Measurements from ENCODE around the gene CACNA2D3. TPM values are rescaled to one million over a fixed set of nuclear protein-coding genes. Genes with fewer than 3 reads are reported as not detected.
A peak's percentile ranks its signal among the peaks of the same experiment; 100 is the strongest.

Gene CACNA2D3
- polyA plus RNA-seq, 1 donor: 1.9 TPM

DNA sequence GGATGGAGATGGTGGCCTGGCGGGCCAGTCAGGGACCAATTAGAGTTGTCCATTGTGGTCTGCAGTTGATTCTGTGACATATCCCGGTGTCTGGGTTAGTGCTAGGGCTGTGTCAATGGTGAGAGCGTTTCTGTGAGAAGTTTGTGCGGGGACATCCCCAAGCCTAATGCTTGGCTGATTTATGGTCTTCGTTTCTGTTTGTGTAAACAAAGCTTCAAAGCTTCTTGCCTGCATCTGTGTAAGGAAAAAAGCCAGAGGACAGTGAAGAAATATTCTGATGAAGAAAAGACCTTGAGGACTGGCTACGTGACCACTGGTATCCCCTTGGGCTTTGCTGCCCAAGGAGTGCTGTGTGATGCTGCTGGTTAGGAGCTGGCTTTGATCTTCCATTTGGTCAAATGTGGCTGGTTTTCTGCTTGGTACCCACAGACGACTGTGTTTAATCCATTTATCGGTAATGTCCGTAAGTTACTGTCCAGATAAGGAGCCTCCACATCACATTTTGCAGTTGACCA, 880.1 kb downstream of the CACNA2D3 start:
- DNase-seq (ENCODE audit: low read depth): no peak

GRCh38 chr3:55006244-55006676, 883.9 kb downstream of the CACNA2D3 start:
- DNase-seq (ENCODE audit: low read depth): no peak

- no peak for DNase-seq (ENCODE audit: low read depth)
Measured at GRCh38 chr3:55007971-55008370, 885.6 kb downstream of the CACNA2D3 start.

- no peak for DNase-seq (ENCODE audit: low read depth)
Measured at GRCh38 chr3:55009372-55009771, 887.0 kb downstream of the CACNA2D3 start.

DNA sequence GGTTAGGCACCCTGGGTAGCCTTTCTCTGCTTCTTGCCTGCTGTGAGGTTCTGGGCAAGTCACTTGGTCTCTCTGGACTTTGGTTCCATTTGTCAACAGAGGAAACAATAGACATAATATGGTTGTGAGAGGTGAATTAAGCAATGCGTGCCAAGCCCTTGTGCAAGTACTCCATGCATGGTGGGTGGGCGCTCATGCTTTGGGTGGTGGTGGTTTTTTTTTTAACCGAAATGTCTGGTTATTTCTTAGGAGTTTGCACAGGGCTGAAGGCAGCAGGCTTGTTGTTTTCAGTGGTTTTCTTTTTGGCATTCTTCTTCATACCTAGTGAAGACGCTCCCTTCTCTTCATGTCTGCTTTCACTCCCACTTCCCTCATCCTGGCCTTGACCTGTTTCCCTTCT, 889.7 kb downstream of the CACNA2D3 start:
- DNase-seq (ENCODE audit: low read depth): no peak

DNA sequence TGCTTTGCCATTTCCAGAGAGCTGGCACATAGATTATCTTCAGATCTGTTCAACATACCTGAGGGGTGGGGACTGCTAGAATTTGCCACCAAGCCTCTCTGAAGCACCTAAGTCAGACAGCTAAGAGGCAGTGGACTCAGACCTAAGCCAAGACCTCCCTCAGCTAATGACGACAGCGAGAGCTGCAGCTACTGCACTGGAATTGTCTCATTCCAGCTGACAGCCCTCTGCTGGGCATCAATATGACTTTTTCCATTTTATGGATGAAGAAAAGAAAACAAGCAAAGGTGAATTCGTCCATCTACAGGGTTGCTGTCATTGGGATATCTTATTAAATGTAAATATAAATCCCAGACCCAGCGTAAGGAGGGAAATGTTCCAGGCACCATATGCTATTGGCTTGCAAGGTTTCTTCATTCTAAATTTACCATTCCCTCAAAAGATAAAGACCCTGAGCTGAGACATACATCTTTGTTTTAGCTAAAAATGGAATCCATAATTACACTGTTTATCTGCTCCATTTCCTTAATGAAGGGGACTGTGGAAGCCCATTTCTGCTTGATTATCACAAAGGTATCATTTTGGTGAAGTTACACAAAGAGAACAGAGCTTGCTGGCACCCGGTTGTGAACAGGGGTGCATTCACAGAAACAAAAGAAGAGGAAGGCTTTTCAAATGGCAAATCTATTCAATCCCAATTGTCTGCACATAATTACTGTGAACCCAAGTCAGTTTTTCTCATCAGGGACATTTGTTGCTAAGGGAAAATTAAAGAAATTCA, 891.0 kb downstream of the CACNA2D3 start:
- no peak for DNase-seq (ENCODE audit: low read depth)

DNA sequence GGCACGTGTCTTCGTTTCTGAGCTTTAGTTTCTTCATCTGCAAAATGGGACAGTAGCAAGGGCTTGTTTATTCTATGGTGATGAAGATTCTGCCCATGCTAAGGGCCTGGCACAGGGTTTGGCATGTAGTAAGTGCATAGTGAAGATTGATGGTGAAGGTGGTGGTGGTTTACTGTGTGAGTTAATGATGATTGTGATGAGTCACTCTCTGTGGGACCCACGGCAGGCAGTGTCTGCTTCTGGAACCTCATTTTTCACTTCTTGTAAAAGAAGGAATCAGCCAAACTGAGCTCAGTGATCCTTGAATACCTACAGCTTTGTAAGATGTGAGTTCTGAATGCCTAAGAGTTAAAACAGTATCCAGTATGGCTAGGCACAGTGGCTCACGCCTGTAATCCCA, 891.7 kb downstream of the CACNA2D3 start:
- DNase-seq (ENCODE audit: low read depth): no peak

DNA sequence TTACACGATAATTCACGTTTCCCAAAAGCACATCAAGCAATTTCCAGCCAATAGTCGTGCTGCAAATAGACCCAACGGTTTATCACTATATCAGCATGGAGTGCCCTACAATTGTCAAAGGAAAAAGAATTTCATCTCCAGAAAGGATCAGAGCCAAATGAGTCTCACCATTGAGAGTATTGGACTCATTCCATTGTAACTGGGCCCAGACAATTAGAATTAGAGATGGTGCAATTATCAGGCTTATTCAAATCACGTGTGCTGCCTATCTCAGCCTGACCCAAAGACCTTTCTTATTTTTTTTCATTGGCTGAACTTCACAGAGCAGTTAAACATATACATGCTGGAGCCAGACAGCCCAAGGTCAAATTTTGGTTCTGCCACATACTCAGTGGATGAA, 892.6 kb downstream of the CACNA2D3 start:
- DNase-seq (ENCODE audit: low read depth): no peak

- DNase-seq (ENCODE audit: low read depth): no peak
Measured at GRCh38 chr3:55017876-55018275, 895.5 kb downstream of the CACNA2D3 start.

- no peak for DNase-seq (ENCODE audit: low read depth)
Measured at GRCh38 chr3:55030938-55031337, 908.6 kb downstream of the CACNA2D3 start.

DNA sequence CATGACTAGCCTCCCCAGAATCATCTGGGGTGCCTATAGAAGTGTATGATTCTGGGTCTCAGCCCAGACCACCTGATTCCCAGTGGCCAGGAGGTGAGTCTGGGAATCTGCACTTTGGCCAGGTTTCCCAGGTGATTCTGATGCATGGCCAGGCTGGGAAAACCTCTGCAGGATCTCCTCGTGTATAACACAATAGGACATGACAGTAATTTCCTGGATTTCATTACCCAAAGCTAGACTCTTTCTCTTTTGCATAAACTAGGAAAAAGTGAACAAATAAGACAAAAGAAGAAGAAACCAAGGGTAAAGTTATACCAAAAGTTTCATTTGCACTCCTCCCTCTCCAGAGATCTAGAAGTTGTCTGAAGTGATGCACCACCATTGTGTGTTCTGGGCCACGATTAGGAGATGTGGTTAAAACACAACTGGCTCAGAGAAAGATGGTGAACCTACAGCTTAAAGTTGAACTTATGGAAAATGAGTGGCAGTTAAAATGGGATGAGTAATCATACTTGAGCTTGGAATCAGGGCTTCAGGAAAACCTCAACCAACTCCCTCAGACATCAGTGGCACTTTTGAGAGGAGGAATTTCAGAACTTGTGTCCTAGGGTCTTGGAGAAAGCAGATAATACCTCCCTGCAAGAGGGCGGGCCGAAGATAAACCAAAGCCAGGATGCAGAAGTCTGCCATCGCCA, 914.7 kb downstream of the CACNA2D3 start:
- no peak for DNase-seq (ENCODE audit: low read depth)

- no peak for DNase-seq (ENCODE audit: low read depth)
Measured at GRCh38 chr3:55042591-55042990, 920.2 kb downstream of the CACNA2D3 start.

- no peak for DNase-seq (ENCODE audit: low read depth)
Measured at GRCh38 chr3:55044486-55044885, 922.1 kb downstream of the CACNA2D3 start.

GRCh38 chr3:55059027-55059629, 936.8 kb downstream of the CACNA2D3 start:
- DNase-seq (ENCODE audit: low read depth): no peak

DNA sequence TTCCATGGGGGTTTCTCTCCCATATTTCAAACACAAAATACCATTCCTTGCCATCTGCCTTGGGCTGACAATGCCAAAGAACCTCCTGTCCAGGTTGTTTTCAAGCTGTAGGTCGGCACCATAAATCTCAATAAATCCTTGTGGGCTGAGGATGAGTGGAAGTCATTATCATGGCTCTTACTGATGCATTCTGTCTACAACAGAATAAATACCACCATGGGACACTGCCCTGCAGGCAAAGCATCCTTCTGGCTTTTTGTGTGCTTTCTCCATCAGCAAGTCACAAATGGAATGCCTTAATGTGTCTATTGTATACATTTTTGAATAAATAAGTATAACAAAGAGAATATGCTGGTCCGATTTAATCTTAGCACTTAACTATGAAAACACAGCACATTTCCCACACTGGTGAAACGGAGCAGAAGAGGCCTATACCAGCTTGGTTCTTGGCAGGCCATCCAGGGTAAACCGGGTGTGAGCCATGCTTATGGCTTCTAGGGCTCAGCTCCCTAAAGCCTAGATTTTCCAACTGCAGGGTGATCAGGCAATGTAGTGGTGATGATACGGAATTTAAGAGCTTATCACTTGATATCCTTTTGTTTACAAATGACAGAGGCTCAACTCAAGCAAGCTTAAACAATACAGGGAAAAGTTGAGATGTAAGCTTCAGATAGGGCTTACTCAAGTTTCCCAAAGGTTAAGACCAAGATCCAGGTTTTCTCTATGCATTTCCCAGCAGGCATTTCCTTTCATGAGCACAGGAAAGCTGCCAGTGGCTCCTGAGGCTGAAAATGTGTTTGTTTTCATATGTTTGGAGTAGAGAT, 938.8 kb downstream of the CACNA2D3 start:
- DNase-seq (ENCODE audit: low read depth): no peak

DNA sequence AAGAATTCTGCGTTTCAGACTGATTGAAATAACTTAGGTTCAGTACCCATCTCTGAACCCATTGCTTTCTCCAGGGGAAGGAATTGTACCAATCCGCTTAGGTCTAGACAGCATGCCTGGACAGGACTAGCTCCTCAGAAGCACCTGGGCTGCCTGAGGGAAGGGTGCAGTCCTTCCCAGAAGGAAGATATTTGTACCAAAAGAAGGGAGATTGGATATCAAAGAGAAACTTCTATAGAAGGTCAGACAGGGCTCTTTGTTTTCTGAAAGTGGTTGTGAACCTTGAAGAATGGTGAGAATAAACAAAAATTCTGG, 939.3 kb downstream of the CACNA2D3 start:
- DNase-seq (ENCODE audit: low read depth): no peak

GRCh38 chr3:55064164-55064563, 941.8 kb downstream of the CACNA2D3 start:
- no peak for DNase-seq (ENCODE audit: low read depth)

GRCh38 chr3:55065331-55065730, 943.0 kb downstream of the CACNA2D3 start:
- DNase-seq (ENCODE audit: low read depth): no peak

DNA sequence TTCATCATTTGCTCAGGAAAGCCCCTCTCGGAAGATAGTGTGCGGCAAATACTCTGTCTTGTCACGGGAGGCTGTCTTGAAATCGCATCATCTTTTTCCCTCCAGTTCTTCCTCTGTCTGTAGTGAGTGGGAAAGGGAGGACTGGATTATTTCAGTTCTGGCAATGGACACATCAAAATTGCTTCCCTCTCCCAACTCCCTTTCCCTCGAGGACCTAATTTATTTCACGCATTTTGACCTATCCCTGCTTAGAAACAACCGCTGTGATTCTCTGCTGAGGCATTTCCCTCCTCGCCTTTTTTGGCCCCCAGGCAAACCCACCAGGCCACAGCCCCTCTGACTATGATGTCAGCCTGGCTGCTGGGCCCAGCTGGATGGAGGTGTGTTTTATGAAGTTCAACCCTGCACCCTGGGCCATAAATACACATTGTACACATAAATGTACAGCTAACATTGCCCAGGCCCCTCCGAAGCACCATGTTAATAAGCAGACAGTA, 944.2 kb downstream of the CACNA2D3 start:
- peak; percentile 45 for DNase-seq (ENCODE audit: low read depth)

DNA sequence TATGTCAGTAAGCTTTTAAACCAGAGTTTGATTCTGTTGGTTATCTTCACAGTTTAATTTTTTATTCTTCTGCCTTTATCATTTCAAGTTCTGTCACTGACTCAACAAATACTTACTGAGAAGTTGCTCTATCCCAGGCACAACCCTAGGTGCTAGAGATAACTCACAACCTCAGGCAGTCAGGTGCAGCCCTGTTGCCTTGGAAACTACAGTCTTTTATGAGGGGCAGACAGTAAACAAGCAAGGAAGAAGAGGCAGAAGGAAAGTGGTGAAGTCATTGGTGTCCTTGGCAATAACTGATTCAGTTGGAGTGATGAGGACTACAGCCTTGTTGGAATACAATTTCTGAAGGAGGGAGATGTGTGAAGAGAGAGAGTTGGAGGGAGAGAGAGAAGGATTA, 947.6 kb downstream of the CACNA2D3 start:
- no peak for DNase-seq (ENCODE audit: low read depth)

GRCh38 chr3:55074796-55075195, 952.4 kb downstream of the CACNA2D3 start:
- DNase-seq (ENCODE audit: low read depth): no peak

GRCh38 chr3:55075846-55076245, 953.5 kb downstream of the CACNA2D3 start:
- DNase-seq (ENCODE audit: low read depth): no peak

All from forelimb muscle (tissue), 1 donor.